Liver (tissue), 9 donors: ENCODE measurements around the gene IL1RAPL1. TPM values are rescaled to one million over a fixed set of nuclear protein-coding genes. Genes with fewer than 3 reads are reported as not detected.

Experiments
- DNase-seq: peaks from one replicate; pipeline ENCODE4 v3.0.0-alpha.2; 2017; ENCODE audit warnings: low spot score
- H3K27ac ChIP-seq, 2 donors: one replicate each; pipeline ENCODE4 v1.7.0; 2013; ENCODE audit warnings: inconsistent platforms in 2 of 2, low read length in 2 of 2, control low read depth in 1 of 2, low read depth in 1 of 2, mild to moderate bottlenecking in 1 of 2
- H3K27me3 ChIP-seq, 4 donors: one replicate each; pipeline versions ENCODE4 v1.6.1 to v1.7.0; 2013; ENCODE audit warnings: low read length in 3 of 4, inconsistent platforms in 1 of 4, mild to moderate bottlenecking in 1 of 4, moderate library complexity in 1 of 4; ENCODE audit not compliant: control insufficient read depth in 4 of 4, insufficient read depth in 4 of 4
- H3K36me3 ChIP-seq, 4 donors: one replicate each; pipeline versions ENCODE4 v1.6.1 to v1.7.0; 2013; ENCODE audit warnings: low read length in 3 of 4, mild to moderate bottlenecking in 3 of 4, low read depth in 1 of 4, moderate library complexity in 1 of 4; ENCODE audit not compliant: control insufficient read depth in 4 of 4, insufficient read depth in 3 of 4
- H3K4me1 ChIP-seq, 4 donors: one replicate each; pipeline versions ENCODE4 v1.6.1 to v1.7.0; 2013; ENCODE audit warnings: low read length in 3 of 4, mild to moderate bottlenecking in 3 of 4, moderate library complexity in 1 of 4; ENCODE audit not compliant: control insufficient read depth in 4 of 4, insufficient read depth in 4 of 4
- H3K4me3 ChIP-seq, 3 donors: one replicate each; pipeline versions ENCODE4 v1.6.1 to v1.7.0; 2013; ENCODE audit warnings: low read length in 3 of 3, control low read depth in 1 of 3, low read depth in 1 of 3, mild to moderate bottlenecking in 1 of 3
- H3K9ac ChIP-seq, 2 donors: one replicate each; pipeline ENCODE4 v1.7.0; 2013; ENCODE audit warnings: low read length in 2 of 2, mild to moderate bottlenecking in 2 of 2, moderate library complexity in 2 of 2, control low read depth in 1 of 2, low read depth in 1 of 2
- H3K9me3 ChIP-seq, 4 donors: one replicate each; pipeline versions ENCODE4 v1.6.1 to v1.7.0; 2013; ENCODE audit warnings: low read length in 3 of 4; ENCODE audit not compliant: control insufficient read depth in 4 of 4
- ATF3 ChIP-seq: IDR thresholded peaks from 2 replicates; pipeline ENCODE4 v1.6.1; 2016; ENCODE audit warnings: antibody characterized with exemption
- CTCF ChIP-seq: fragments of 150-350 bp; IDR thresholded peaks from 2 replicates; pipeline ENCODE4 v1.5.1; 2017; ENCODE audit warnings: improper control_type of control experiment, low read depth, low read length; ENCODE audit not compliant: missing input control
- EGR1 ChIP-seq, 2 donors: IDR thresholded peaks; 2 replicates each; pipeline ENCODE4 v1.6.1; 2016 to 2018; ENCODE audit warnings: antibody characterized with exemption in 2 of 2, low read depth in 2 of 2
- FOXA1 ChIP-seq: IDR thresholded peaks from 2 replicates; pipeline ENCODE4 v1.6.1; 2016; ENCODE audit warnings: antibody characterized with exemption
- FOXA2 ChIP-seq: IDR thresholded peaks from 2 replicates; pipeline ENCODE4 v1.6.1; 2016; ENCODE audit warnings: antibody characterized with exemption
- GABPA ChIP-seq, 2 donors: IDR thresholded peaks in 1 of 2; conservative IDR thresholded peaks in 1 of 2; 2 replicates each; pipeline ENCODE4 v1.6.1; 2016; ENCODE audit warnings: antibody characterized with exemption in 2 of 2, mild to moderate bottlenecking in 1 of 2, moderate library complexity in 1 of 2
- HNF4A ChIP-seq, 2 donors: conservative IDR thresholded peaks; 2 replicates each; pipeline ENCODE4 v1.6.1; 2016; ENCODE audit warnings: antibody characterized with exemption in 2 of 2, mild to moderate bottlenecking in 2 of 2
- HNF4G ChIP-seq: IDR thresholded peaks from 2 replicates; pipeline ENCODE4 v1.6.1; 2016; ENCODE audit warnings: antibody characterized with exemption
- JUND ChIP-seq, 2 donors: IDR thresholded peaks; 2 replicates each; pipeline ENCODE4 v1.6.1; 2016; ENCODE audit warnings: antibody characterized with exemption in 2 of 2
- MAX ChIP-seq: IDR thresholded peaks from 2 replicates; pipeline ENCODE4 v1.6.1; 2016; ENCODE audit warnings: antibody characterized with exemption
- NR2F2 ChIP-seq: IDR thresholded peaks from 2 replicates; pipeline ENCODE4 v1.6.1; 2016; ENCODE audit warnings: antibody characterized with exemption
- RAD21 ChIP-seq, 2 donors: IDR thresholded peaks; 2 replicates each; pipeline ENCODE4 v1.6.1; 2016; ENCODE audit warnings: antibody characterized with exemption in 2 of 2, mild to moderate bottlenecking in 2 of 2
- REST ChIP-seq: IDR thresholded peaks from 2 replicates; pipeline ENCODE4 v1.6.1; 2016; ENCODE audit warnings: antibody characterized with exemption, mild to moderate bottlenecking
- RXRA ChIP-seq, 2 donors: IDR thresholded peaks; 2 replicates each; pipeline ENCODE4 v1.6.1; 2017 to 2018; ENCODE audit warnings: antibody characterized with exemption in 2 of 2, mild to moderate bottlenecking in 1 of 2
- SP1 ChIP-seq: IDR thresholded peaks from 2 replicates; pipeline ENCODE4 v1.6.1; 2018; ENCODE audit warnings: antibody characterized with exemption, mild to moderate bottlenecking
- TAF1 ChIP-seq: conservative IDR thresholded peaks from 2 replicates; pipeline ENCODE4 v1.6.1; 2016; ENCODE audit warnings: antibody characterized with exemption, mild to moderate bottlenecking
- YY1 ChIP-seq: IDR thresholded peaks from 2 replicates; pipeline ENCODE4 v1.6.1; 2016; ENCODE audit warnings: antibody characterized with exemption, mild to moderate bottlenecking
- ZBTB33 ChIP-seq: IDR thresholded peaks from 2 replicates; pipeline ENCODE4 v1.6.1; 2016; ENCODE audit warnings: antibody characterized with exemption
- WGBS: extraction: QIAGEN DNeasy Blood & Tissue Kit; methylation state at CpG from one replicate; pipeline ENCODE4 v1.1.7; 2013; 5-methylcytosine and 5-hydroxymethylcytosine counted together
- polyA plus RNA-seq, 2 donors: library from polyadenylated mRNA; stranded (reverse) in 1 of 2; unstranded in 1 of 2; fragments of 200-250 nt in 1 of 2; fragments of >200 nt in 1 of 2; fragmentation: Nextera tagmentation in 1 of 2; extraction: Ambion mirVana in 1 of 2; gene quantifications; one replicate each; pipeline versions ENCODE4 v1.2.1 to v1.2.3, GENCODE V29; 2013 to 2015
- total RNA-seq, 2 donors: library from RNA; depleted of rRNA; stranded (reverse); fragments of >200 nt; gene quantifications; one replicate each; pipeline ENCODE4 v1.2.3, GENCODE V29; 2014
- donor health status: healthy.
- donor health status: healthy.
- donor health status: healthy.
- donor health status: healthy.
- donor health status: healthy.

IL1RAPL1 gene
- total and polyA plus RNA-seq, 4 donors = 0.08 to 0.33 TPM; not detected in 2

GRCh38 chrX:28709421-28709820 lies 122.2 kb downstream of the IL1RAPL1 start:
- TF ChIP-seq EGR1 (IDR thresholded peaks at IDR 0.05; ENCODE audit: low read depth in 2 of 2) (no peak), REST (no peak), NR2F2 (no peak), ATF3 (no peak), RXRA (IDR thresholded peaks at IDR 0.05) (no peak), SP1 (no peak), JUND (IDR thresholded peaks at IDR 0.05) (no peak), FOXA1 (no peak), FOXA2 (no peak), ZBTB33 (no peak), YY1 (no peak), HNF4G (no peak), TAF1 (no peak), CTCF (no peak), RAD21 (IDR thresholded peaks at IDR 0.05) (no peak), GABPA (IDR thresholded peaks at IDR 0.05 in 1 of 2, conservative IDR thresholded peaks at IDR 0.05 in 1 of 2) (no peak), HNF4A (conservative IDR thresholded peaks at IDR 0.05) (no peak), MAX (no peak)

More at GRCh38 chrX:28709421-28709820, 122.2 kb downstream of the IL1RAPL1 start:
- Histone ChIP-seq H3K4me3 (no peak overlapping the region), H3K27me3 (no peaks in the 10 kb centered on the region), H3K9me3 (peaks cover 0 to 6% (median 0%) of the 10 kb centered on the region in 4 donors), H3K4me1 (no peaks in the 10 kb centered on the region), H3K36me3 (no peaks in the 10 kb centered on the region), H3K27ac (no peak overlapping the region), H3K9ac (no peak overlapping the region)
- 75% methylated on average over 3 of the region's 3 CpGs for WGBS
- DNase-seq = no peak
